Stimulated activated CD4-positive, alpha-beta T cell treated with anti-CD3 and anti-CD28 coated beads, TNF-alpha, amount 100 ng/mL, for 24 hours (primary cell): ENCODE measurements around the gene GPHN.

Source experiments
- DNase-seq, 3 experiments: peaks; one replicate each; pipeline ENCODE4 v3.0.0-alpha.2; 2020; ENCODE audit warnings: low read depth in 3 of 3

The GPHN gene

GRCh38 chr14:66596241-66596985 is 88.5 kb downstream of the GPHN start:
- DNase-seq, result no peak

DNA sequence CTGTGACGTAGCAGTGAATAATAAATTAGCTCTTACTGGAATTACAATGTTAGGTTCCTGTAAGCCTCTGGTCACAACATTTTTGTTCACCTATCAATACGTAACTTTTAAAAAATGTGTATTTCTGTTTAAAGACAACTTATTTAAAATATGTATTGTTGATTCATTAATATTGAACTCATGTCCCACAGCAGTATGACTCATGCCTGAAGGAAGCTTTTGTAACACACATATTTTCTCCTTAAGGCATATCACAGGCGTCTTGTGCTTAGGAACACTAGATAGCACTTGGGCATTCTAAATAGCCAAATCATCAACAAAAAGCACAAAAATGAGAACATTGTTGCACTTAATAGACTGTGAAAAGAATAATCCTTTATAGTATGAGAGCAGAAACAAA is 92.5 kb downstream of the GPHN start:
- no peak for DNase-seq

- DNase-seq, result no peak
Observed at GRCh38 chr14:66601932-66602578, 94.1 kb downstream of the GPHN start.

- no peak for DNase-seq
Observed at GRCh38 chr14:66603945-66604344, 96.0 kb downstream of the GPHN start.

DNA sequence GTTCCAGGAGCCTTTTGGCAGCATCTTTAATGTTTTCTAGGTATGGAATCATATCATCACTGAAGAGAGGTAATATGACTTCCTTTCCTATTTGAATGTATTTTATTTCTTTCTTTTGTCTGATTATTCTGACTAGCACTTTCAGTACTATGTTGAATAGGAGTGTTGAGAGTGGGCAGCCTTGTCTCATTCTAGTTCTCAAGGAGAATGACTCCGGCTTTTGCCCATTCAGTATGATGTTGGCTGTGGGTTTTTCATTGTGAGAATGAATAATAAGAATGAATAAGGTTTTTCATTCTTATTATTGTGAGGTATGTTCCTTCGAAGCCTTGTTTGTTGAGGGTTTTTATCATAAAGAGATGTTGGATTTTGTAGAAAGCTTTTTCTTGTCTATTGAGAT is 98.9 kb downstream of the GPHN start:
- no peak for DNase-seq

GRCh38 chr14:66610154-66610563 is 102.2 kb downstream of the GPHN start:
- no peak for DNase-seq

GRCh38 chr14:66613344-66613743 is 105.4 kb downstream of the GPHN start:
- DNase-seq, result no peak

GRCh38 chr14:66619952-66620351 is 112.0 kb downstream of the GPHN start:
- no peak for DNase-seq

GRCh38 chr14:66623838-66624237 is 115.9 kb downstream of the GPHN start:
- DNase-seq, result no peak

GRCh38 chr14:66624336-66624937 is 116.5 kb downstream of the GPHN start:
- DNase-seq, result peak in 1 of 3 experiments; percentile 31

GRCh38 chr14:66628636-66629035 is 120.7 kb downstream of the GPHN start:
- no peak for DNase-seq

DNA sequence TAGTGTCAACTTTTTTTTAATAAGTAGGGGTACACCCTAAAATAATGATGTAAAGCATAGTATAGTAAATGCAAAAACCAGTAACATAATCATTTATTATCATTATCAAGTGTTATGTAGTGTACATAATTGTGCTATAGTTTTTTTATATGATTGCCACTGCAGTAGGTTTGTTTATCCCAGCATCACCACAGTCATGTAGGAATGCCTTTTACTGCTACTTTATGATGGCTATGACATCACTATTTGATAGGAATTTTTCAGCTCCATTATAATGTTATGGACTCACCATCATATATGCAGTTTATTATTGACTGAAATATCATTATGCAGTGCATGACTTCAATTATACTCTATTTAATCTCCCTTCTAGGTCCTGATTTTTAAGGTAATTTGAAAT is 121.6 kb downstream of the GPHN start:
- no peak for DNase-seq

DNA sequence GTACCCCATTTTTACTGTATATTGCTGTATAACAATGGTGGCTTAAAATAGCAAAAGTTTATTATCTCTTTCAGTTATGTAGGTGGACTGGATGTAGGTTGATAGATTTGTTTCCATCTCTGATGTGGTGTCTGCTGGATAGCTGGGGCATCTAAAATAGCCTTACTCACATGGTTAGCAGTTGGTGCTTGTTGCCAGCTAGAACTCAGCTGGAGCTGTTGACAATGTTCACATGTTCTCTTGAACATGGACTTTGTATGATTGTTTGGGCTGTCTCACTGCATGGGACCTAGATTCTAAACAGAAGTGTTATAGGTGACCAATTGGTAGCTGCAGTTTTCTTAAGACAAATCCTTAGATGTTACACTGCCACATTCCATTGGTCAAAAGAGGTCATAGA is 126.9 kb downstream of the GPHN start:
- no peak for DNase-seq

- DNase-seq, result no peak
Observed at GRCh38 chr14:66635435-66635834, 127.5 kb downstream of the GPHN start.

GRCh38 chr14:66636240-66636639 is 128.3 kb downstream of the GPHN start:
- no peak for DNase-seq

GRCh38 chr14:66638689-66639088 is 130.7 kb downstream of the GPHN start:
- DNase-seq, result no peak

- DNase-seq, result no peak
Observed at GRCh38 chr14:66641861-66642635, 134.1 kb downstream of the GPHN start.

DNA sequence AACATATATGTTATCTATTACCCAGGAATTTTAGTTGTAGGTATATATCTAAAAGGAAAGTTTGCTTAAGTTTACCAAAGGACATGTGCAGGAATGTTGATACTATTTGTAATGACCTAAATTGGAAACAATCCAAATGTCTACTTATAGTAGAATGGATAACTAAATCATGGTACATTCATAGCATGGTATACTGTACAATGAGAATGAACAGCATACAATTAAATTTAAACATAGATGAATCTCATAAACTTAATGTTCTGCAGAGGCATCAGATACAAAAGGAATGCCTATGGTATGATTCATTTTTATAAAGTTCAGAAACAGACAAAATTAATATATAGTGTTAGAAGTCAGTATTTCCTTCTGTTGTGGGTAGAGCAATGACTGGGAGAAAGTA is 135.4 kb downstream of the GPHN start:
- DNase-seq, result no peak

DNA sequence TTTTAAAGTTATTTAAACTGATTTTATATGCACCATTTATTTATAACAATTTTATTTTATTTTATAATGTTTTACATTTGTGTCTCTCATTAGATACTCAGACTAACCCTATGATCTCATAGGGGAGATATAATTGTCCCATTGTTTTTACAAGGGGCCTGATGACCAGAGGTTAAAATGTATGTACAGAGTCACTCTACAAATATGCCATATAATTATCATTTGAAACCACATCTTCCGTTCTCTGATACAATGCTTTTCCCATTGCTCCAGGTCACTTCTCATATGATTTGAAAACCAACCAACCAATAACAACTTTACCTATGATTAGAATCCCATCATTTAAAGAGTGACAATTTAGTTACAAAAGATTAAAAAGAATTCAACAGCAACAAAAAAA is 137.8 kb downstream of the GPHN start:
- DNase-seq, result no peak

DNA sequence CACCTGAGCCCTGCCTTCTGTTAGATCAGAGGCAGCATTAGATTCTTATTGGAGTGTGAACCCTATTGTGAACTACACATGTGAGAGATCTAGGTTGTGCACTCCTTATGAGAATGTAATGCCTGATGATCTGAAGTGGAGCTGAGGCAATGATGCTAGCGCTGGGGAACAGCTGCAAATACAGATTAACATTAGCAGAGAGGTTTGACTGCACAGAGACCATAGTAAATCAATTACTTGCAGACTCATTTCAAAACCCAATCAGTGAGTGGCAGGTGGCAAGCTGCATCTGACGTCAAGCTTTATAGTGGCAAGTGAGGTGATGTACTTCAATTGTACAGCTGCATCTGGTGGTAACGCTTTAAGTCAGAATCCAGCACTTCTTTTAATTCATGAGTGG is 141.6 kb downstream of the GPHN start:
- DNase-seq, result no peak

- no peak for DNase-seq
Observed at GRCh38 chr14:66650491-66650911, 142.6 kb downstream of the GPHN start.

DNA sequence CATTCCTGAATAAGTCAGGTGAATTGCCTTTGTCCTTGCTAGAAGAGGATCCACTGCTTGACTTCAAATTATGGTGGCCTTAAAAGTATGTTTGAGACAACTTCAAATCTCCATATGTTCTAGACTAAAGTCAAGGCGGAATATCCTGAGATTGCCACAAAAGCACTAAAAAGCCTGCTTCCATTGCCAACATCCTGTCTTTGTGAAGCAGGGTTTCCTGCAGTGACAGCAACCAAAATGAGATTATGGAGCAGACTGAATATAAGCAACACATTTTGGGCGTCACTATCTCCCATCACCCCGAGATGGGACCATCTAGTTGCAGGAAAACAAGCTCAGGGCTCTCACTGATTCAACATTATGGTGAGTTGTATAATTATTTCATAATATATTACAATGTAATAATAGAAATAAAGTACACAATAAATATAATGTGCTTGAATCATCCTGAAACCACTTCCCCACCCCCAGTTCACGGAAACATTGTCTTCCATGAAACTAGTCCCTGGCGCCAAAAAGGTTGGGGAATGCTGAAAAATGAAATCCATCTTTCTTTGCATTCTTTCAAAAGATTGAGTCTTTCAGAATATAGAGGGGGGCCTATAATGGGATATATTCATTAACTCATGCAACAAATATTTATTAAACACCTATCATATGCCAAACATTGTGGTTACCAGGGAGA is 143.7 kb downstream of the GPHN start:
- DNase-seq, result no peak
